PC-3 (cell line): ENCODE results near the gene TRAF3.

Experiments
- CTCF ChIP-seq: fragments of 300-600 bp; sonication (generic); conservative IDR thresholded peaks from 2 replicates; pipeline ENCODE4 v1.5.1; 2017; ENCODE audit warnings: antibody characterized with exemption, low read depth, mild to moderate bottlenecking, low read length
- EZH2 ChIP-seq: fragments of 300-600 bp; sonication (generic); IDR thresholded peaks from one replicate; pipeline ENCODE4 v1.6.1; 2017; ENCODE audit warnings: antibody characterized with exemption, mild to moderate bottlenecking, low read length; ENCODE audit not compliant: unreplicated experiment
- EZH2phosphoT487 ChIP-seq: fragments of 300-600 bp; sonication (generic); IDR thresholded peaks from 2 replicates; pipeline ENCODE4 v1.6.1; 2018; ENCODE audit warnings: mild to moderate bottlenecking, antibody characterized with exemption, low read length, borderline replicate concordance

DNA sequence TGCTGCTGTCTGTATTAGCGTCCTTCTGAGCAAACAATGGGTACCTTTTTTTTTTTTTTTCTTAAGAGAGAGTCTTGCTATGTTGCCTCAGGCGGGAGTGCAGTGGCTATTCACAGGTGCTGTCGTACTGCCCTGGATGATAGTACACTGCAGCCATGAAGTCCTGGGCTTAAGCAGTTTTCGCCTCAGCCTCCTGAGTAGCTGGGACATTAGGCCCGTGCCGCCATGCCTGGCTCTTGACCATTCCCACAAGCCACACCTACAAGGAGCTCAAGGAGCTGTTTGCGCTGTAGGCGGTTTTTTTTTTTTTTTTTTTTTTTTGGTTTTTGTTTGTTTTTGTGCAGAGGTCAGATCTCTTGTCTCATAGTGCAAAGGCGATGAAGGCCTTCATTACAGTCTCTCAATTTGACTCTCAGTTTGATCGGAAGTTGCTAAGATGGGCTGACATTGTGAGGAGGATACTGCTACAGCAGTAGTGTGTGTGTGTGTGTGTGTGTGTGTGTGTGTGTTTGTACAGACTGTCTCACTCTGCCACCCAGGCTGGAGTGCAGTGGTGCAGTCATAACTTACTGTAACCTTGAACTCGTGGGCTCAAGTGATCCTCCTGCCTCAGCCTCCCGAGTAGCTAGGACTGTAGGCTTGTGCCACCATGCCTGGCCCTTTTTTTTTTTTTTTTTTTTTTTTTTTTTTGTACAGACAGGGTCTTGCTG, 34.2 kb downstream of the TRAF3 start:
- TF ChIP-seq CTCF, result no peak
- no peak for TF ChIP-seq EZH2phosphoT487
- no peak for TF ChIP-seq EZH2
